HepG2 (cell line): ENCODE data around the gene CITED2. TPM values are rescaled to one million over a fixed set of nuclear protein-coding genes. Genes with fewer than 3 reads are reported as not detected.

Experiments used
- ATAC-seq: fragments of 200-7000 bp; cut with Tn5 transposase; 3 replicates; pipeline ENCODE4 v1.9.1; 2020; ENCODE audit warnings: mild to moderate bottlenecking, moderate library complexity
- BruUV-seq: library from RNA; stranded (reverse); fragments of 400-500 nt; replicated peaks from 2 replicates; lab custom pipeline; 2021; lab: Mats Ljungman, UMichigan
- CTCF ChIA-PET: fragments of 300-600 bp; formaldehyde crosslinking; extraction: SDS; loops from one replicate; lab custom pipeline; 2021; ENCODE audit warnings: low total read pairs, inconsistent platforms, low intra/inter-chr PET ratio; lab: Yijun Ruan, JAX
- POLR2A ChIA-PET: fragments of 350-600 bp; sonication (Branson Sonifier 250); formaldehyde crosslinking; loops from one replicate; lab custom pipeline; 2020; ENCODE audit warnings: antibody characterized with exemption, inconsistent platforms; lab: Yijun Ruan, JAX
- DNase-seq: peaks from one replicate; pipeline ENCODE4 v3.0.0-alpha.2; 2015; ENCODE audit warnings: low spot score
- FAIRE-seq: peaks from 3 replicates; lab custom pipeline; 2011; peaks lifted over from hg19 to GRCh38; lab: Jason Lieb, UNC
- H2AFZ ChIP-seq: one replicate; pipeline ENCODE4 v1.6.1; 2011; ENCODE audit warnings: low read length, inconsistent platforms
- H3K27ac ChIP-seq: fragments of 300-600 bp; 3 replicates; pipeline ENCODE4 v1.8.0; 2011; ENCODE audit warnings: mixed run types, mild to moderate bottlenecking, mixed read lengths, low read length, inconsistent platforms; ENCODE audit not compliant: insufficient read depth; ENCODE audit errors: extremely low read length
- H3K27me3 ChIP-seq, 2 experiments: fragments of 200-600 bp in 1 of 2; 2 replicates in 1 of 2; 3 replicates in 1 of 2; pipeline versions ENCODE4 v1.6.0 to v1.8.0; 2011; ENCODE audit warnings: low read length in 2 of 2, mild to moderate bottlenecking in 2 of 2, moderate library complexity in 2 of 2, inconsistent platforms in 1 of 2; ENCODE audit not compliant: insufficient read depth in 2 of 2, control insufficient read depth in 1 of 2
- H3K36me3 ChIP-seq, 2 experiments: fragments of 200-600 bp in 1 of 2; replicated peaks in 1 of 2; 2 replicates in 1 of 2; 3 replicates in 1 of 2; pipeline versions ENCODE4 v1.5.1 to v1.8.0; 2011; ENCODE audit warnings: low read length in 2 of 2, inconsistent platforms in 1 of 2; ENCODE audit not compliant: insufficient read depth in 2 of 2, control insufficient read depth in 1 of 2
- H3K4me1 ChIP-seq: 2 replicates; pipeline ENCODE4 v1.5.1; 2012; ENCODE audit warnings: low read length, inconsistent platforms; ENCODE audit not compliant: insufficient read depth
- H3K4me2 ChIP-seq: 2 replicates; pipeline ENCODE4 v1.6.0; 2011; ENCODE audit warnings: low read depth, low read length, inconsistent platforms
- H3K4me3 ChIP-seq, 3 experiments: fragments of 200-600 bp in 1 of 3; sonication (generic), shearing (Covaris generic) in 1 of 3; replicated peaks in 1 of 3; 2 replicates each; pipeline ENCODE4 v1.5.1; 2011 to 2016; ENCODE audit warnings: low read length in 3 of 3, inconsistent platforms in 2 of 3, low read depth in 2 of 3, mild to moderate bottlenecking in 2 of 3, control low read depth in 1 of 3, mixed read lengths in 1 of 3; ENCODE audit not compliant: insufficient read depth in 1 of 3
- H3K79me2 ChIP-seq: one replicate; pipeline ENCODE4 v1.6.1; 2011; ENCODE audit warnings: low read length, inconsistent platforms; ENCODE audit not compliant: insufficient read depth
- H3K9ac ChIP-seq: 2 replicates; pipeline ENCODE4 v1.6.0; 2011; ENCODE audit warnings: mild to moderate bottlenecking, low read depth, low read length, inconsistent platforms; ENCODE audit not compliant: insufficient read depth
- H3K9me3 ChIP-seq: 2 replicates; pipeline ENCODE4 v1.5.1; 2012; ENCODE audit warnings: mild to moderate bottlenecking, low read length
- H4K20me1 ChIP-seq: 2 replicates; pipeline ENCODE4 v1.6.0; 2011; ENCODE audit warnings: inconsistent platforms, mild to moderate bottlenecking, low read length, moderate library complexity; ENCODE audit not compliant: insufficient read depth
- ELF3 ChIP-seq: IDR thresholded peaks from 2 replicates; pipeline ENCODE4 v1.6.1; 2016; ENCODE audit warnings: missing genetic modification reagents, missing compliant biosample characterization
- HMG20A ChIP-seq: IDR thresholded peaks from 2 replicates; pipeline ENCODE4 v1.6.1; 2016; ENCODE audit warnings: borderline replicate concordance
- IKZF1 ChIP-seq: fragments of 450-650 bp; IDR thresholded peaks from 2 replicates; pipeline ENCODE4 v1.7.1; 2016
- IKZF5 ChIP-seq: IDR thresholded peaks from 2 replicates; pipeline ENCODE4 v1.6.1; 2018; ENCODE audit warnings: missing genetic modification reagents, mild to moderate bottlenecking, missing compliant biosample characterization
- MEF2D ChIP-seq: sonication (generic); formaldehyde crosslinking; IDR thresholded peaks from 2 replicates; pipeline ENCODE4 v1.5.1; 2020; ENCODE audit warnings: mild to moderate bottlenecking, missing genetic modification reagents
- MEIS2 ChIP-seq: sonication (generic); formaldehyde crosslinking; IDR thresholded peaks from 2 replicates; pipeline ENCODE4 v1.9.0; 2021; ENCODE audit warnings: mild to moderate bottlenecking, missing genetic modification reagents
- NFE2L2 ChIP-seq: fragments of 150-350 bp; IDR thresholded peaks from 2 replicates; pipeline ENCODE4 v1.6.1; 2014; ENCODE audit warnings: low read length
- NR2F6 ChIP-seq, 2 experiments: IDR thresholded peaks; 2 replicates each; pipeline ENCODE4 v1.6.1; 2016; ENCODE audit warnings: antibody characterized with exemption in 1 of 2, mild to moderate bottlenecking in 1 of 2
- PPARG ChIP-seq: conservative IDR thresholded peaks from 2 replicates; pipeline ENCODE4 v1.6.1; 2016; ENCODE audit warnings: missing biosample characterization, missing genetic modification reagents
- STAT6 ChIP-seq: sonication (generic); formaldehyde crosslinking; IDR thresholded peaks from 2 replicates; pipeline ENCODE4 v1.4.0; 2020; ENCODE audit warnings: missing genetic modification reagents, mild to moderate bottlenecking, borderline replicate concordance
- ZIK1 ChIP-seq: sonication (generic); formaldehyde crosslinking; IDR thresholded peaks from 2 replicates; pipeline ENCODE4 v1.5.0; 2020; ENCODE audit warnings: mild to moderate bottlenecking, low read depth, missing genetic modification reagents, borderline replicate concordance
- ZNF574 ChIP-seq: sonication (generic); formaldehyde crosslinking; IDR thresholded peaks from 2 replicates; pipeline ENCODE4 v1.4.0; 2020; ENCODE audit warnings: missing genetic modification reagents
- ZNF580 ChIP-seq: IDR thresholded peaks from 2 replicates; pipeline ENCODE4 v1.6.1; 2016; ENCODE audit warnings: low read depth, borderline replicate concordance
- ZNF674 ChIP-seq: sonication (generic); formaldehyde crosslinking; IDR thresholded peaks from 2 replicates; pipeline ENCODE4 v1.5.0; 2020; ENCODE audit warnings: low read depth, mild to moderate bottlenecking, missing genetic modification reagents
- ZNF839 ChIP-seq: sonication (generic); formaldehyde crosslinking; IDR thresholded peaks from 2 replicates; pipeline ENCODE4 v1.4.0; 2020; ENCODE audit warnings: missing genetic modification reagents, mild to moderate bottlenecking, borderline replicate concordance
- WGBS: methylation state at CpG from one replicate; pipeline ENCODE4 v1.1.6; 2017; ENCODE audit warnings: low lambda C conversion rate; 5-methylcytosine and 5-hydroxymethylcytosine counted together
- in situ Hi-C: cut with HindIII; loops from 2 replicates; pipeline ENCODE4 v1.10.0; 2017; ENCODE audit warnings: low pct_unique_long_range_greater_than_20kb; ENCODE audit not compliant: extremely low pct_ligation_motif_present
- intact Hi-C: fragments of 100-400 bp; cut with micrococcal nuclease; formaldehyde crosslinking; loops from one replicate; pipeline ENCODE4 v1.10.0; 2022; ENCODE audit not compliant: unreplicated experiment
- polyA plus RNA-seq, 8 experiments: library from polyadenylated mRNA; depleted of rRNA in 3 of 8; stranded (reverse) in 7 of 8; unstranded in 1 of 8; fragments of >200 nt; fragmentation: Illumina TruSeq in 4 of 8; extraction: Trizol in 4 of 8; gene quantifications; 2 replicates each; pipeline versions ENCODE4 v1.2.1 to v1.2.3, GENCODE V29; 2011 to 2016; ENCODE audit warnings: low read depth in 4 of 8, missing spikeins in 1 of 8, mixed read lengths in 1 of 8; ENCODE audit not compliant: insufficient read depth in 1 of 8
- total RNA-seq, 5 experiments: library from RNA; depleted of rRNA; stranded (reverse); fragments of >200 nt; fragmentation: Illumina TruSeq; extraction: Trizol; gene quantifications; 2 replicates each; pipeline ENCODE4 v1.2.3, GENCODE V29; 2016; ENCODE audit warnings: low read depth in 1 of 5

The CITED2 gene
- total and polyA plus RNA-seq, 2 of the 13 experiments (the other 11 are each of a cell fraction or from before 2014, with no cell fraction given): 17.6 to 57.2 TPM

GRCh38 chr6:139356924-139357323, 17.5 kb downstream of the CITED2 start (continued):
- peak; percentile 45; the same call in 1 of the 2 replicates for TF ChIP-seq PPARG
- TF ChIP-seq, all 625 proteins: peak for 3

GRCh38 chr6:139355777-139356445, 18.5 kb downstream of the CITED2 start:
- Histone ChIP-seq H2AFZ (no peak overlapping the region), H3K27me3 (no peaks in the 10 kb centered on the region), H3K4me3 (no peak overlapping the region), H3K9me3 (no peaks in the 10 kb centered on the region), H3K9ac (no peak overlapping the region), H3K79me2 (no peaks in the 10 kb centered on the region), H3K4me1 (peaks cover 8% of the 10 kb centered on the region), H3K4me2 (no peak overlapping the region), H3K36me3 (no peaks in the 10 kb centered on the region), H3K27ac (no peak overlapping the region), H4K20me1 (no peaks in the 10 kb centered on the region)
- DNase-seq (no peak), FAIRE-seq (no peak), ATAC-seq (no peak)
- intact Hi-C loops: no loop called here
- in situ Hi-C loops: loop anchor here (10.0 to 25.0 kb wide), 5 partner anchors 131 to 1556 kb away; no protein-coding TSS in a partner anchor
- CTCF ChIA-PET: no interaction called here
- BruUV-seq: no TSS peak
- no peak for TF ChIP-seq ZIK1 (CRISPR knock-in tag)
- TF ChIP-seq HMG20A (CRISPR knock-in tag): no peak
- no peak for TF ChIP-seq ZNF574
- TF ChIP-seq ZNF839 (CRISPR knock-in tag): no peak
- TF ChIP-seq NFE2L2: no peak
- no peak for TF ChIP-seq IKZF1
- no peak for TF ChIP-seq STAT6 (CRISPR knock-in tag)
- no peak for TF ChIP-seq IKZF5 (CRISPR knock-in tag)
- TF ChIP-seq NR2F6 (IDR thresholded peaks at IDR 0.05): no peak
- TF ChIP-seq NR2F6 (CRISPR knock-in tag; IDR thresholded peaks at IDR 0.05): no peak
- no peak for TF ChIP-seq ELF3 (CRISPR knock-in tag)
- TF ChIP-seq MEIS2 (CRISPR knock-in tag): no peak
- TF ChIP-seq ZNF674 (CRISPR knock-in tag): no peak
- TF ChIP-seq ZNF580 (CRISPR knock-in tag): no peak
- TF ChIP-seq MEF2D (CRISPR knock-in tag): no peak
- POLR2A ChIA-PET: no interaction called here
- WGBS: 60% methylated on average over 7 of the region's 7 CpGs
